ENCODE results near the gene FBXL17.

DNA sequence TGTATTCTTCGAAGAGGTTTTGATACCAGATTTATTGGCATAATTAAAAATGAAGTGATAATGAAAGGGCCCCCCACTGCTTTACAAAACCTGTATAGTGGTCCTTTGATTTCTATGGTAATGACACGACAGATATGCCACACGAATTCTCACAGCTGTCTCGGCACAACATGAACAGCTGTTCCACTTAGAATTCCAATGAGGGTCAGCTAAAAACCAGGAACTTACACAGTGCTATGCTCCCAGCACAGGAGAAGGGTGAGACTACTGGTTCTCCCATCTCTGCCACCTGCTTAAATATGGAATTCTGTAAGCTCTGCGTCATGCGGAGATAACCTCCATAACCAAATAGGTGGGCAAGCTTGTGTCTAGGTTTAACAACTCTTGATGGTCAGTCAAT, 528.2 kb downstream of the FBXL17 start:
- no peak for TF ChIP-seq CTCF (IDR thresholded peaks at IDR 0.05)
- TF ChIP-seq POLR2A (IDR thresholded peaks at IDR 0.05) = no peak

Measured in Peyer's patch (tissue), 4 donors.